Bronchial epithelial cell (primary cell): ENCODE measurements around the gene SORCS2. TPM values are rescaled to one million over a fixed set of nuclear protein-coding genes. Genes with fewer than 3 reads are reported as not detected.
A peak's percentile ranks its signal among the peaks of the same experiment; 100 is the strongest.

Source experiments
- DNase-seq: peaks from one replicate; pipeline ENCODE4 v3.0.0-alpha.2; 2010; ENCODE audit warnings: low read depth
- FAIRE-seq: peaks from 2 replicates; lab custom pipeline; 2011; peaks lifted over from hg19 to GRCh38; lab: Jason Lieb, UNC
- H3K27me3 ChIP-seq: 2 replicates; pipeline ENCODE4 v1.5.1; 2011; ENCODE audit warnings: low read length; ENCODE audit not compliant: control insufficient read depth, insufficient read depth
- H3K36me3 ChIP-seq: 2 replicates; pipeline ENCODE4 v1.5.1; 2011; ENCODE audit warnings: low read length; ENCODE audit not compliant: control insufficient read depth, insufficient read depth
- H3K4me3 ChIP-seq: 2 replicates; pipeline ENCODE4 v1.5.1; 2011; ENCODE audit warnings: mild to moderate bottlenecking, low read depth, low read length, control low read depth
- total RNA-seq: library from RNA; depleted of rRNA; stranded (reverse); fragments of >200 nt; gene quantifications from 2 replicates; pipeline ENCODE4 v1.2.1, GENCODE V29; 2014
- TF ChIP-seq, protein P1 (sequence below): IDR thresholded peaks from 2 replicates; pipeline ENCODE4 v1.5.1; 2011; ENCODE audit warnings: mild to moderate bottlenecking, moderate library complexity, low read length, control low read depth, inconsistent platforms; ENCODE audit not compliant: insufficient read depth, severe bottlenecking

Gene SORCS2
- total RNA-seq, 1 donor from 2014 or later, result under 0.01 TPM

GRCh38 chr4:7300711-7301095 lies 108.4 kb downstream of the SORCS2 start:
- Histone ChIP-seq H3K4me3 (no peak overlapping the region), H3K36me3 (no peaks in the 10 kb centered on the region), H3K27me3 (no peaks in the 10 kb centered on the region)
- FAIRE-seq (no peak), DNase-seq (no peak)
- TF ChIP-seq, protein P1, sequence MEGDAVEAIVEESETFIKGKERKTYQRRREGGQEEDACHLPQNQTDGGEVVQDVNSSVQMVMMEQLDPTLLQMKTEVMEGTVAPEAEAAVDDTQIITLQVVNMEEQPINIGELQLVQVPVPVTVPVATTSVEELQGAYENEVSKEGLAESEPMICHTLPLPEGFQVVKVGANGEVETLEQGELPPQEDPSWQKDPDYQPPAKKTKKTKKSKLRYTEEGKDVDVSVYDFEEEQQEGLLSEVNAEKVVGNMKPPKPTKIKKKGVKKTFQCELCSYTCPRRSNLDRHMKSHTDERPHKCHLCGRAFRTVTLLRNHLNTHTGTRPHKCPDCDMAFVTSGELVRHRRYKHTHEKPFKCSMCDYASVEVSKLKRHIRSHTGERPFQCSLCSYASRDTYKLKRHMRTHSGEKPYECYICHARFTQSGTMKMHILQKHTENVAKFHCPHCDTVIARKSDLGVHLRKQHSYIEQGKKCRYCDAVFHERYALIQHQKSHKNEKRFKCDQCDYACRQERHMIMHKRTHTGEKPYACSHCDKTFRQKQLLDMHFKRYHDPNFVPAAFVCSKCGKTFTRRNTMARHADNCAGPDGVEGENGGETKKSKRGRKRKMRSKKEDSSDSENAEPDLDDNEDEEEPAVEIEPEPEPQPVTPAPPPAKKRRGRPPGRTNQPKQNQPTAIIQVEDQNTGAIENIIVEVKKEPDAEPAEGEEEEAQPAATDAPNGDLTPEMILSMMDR, result no peak

DNA sequence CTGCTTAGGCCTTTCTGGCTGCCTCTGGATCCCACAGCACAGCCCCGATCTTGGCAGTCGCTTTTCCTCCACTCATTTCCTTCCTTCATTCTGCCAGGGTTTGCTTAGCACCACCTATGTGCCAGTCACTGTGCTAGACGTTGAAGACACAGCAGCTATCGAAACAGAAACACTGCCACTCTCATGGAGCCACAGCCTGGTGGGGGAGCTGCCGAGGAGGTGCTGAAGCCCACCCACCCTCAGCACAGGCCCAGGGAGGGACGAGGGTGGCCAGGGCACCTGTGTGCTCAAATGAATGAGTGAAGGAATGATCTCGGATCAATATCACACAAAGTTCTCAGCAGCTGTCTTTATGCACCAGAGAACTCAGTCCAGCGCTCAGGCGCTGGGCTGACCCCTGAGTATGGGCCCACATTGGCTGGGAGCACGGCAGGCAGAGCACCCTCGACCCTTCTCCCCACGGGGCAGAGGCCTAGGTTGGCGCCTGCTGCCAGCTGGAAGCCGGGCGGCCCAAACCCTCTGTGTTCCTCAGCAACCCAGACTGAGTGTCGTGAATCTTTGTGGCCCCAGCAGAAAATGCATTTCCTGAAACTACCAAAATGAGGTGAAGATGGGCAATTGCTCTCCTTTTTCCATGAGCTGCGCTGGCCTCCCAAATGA lies 108.9 kb downstream of the SORCS2 start:
- TF ChIP-seq, protein P1, result no peak
- FAIRE-seq, result no peak
- no peak overlapping the region for H3K4me3 ChIP-seq
- H3K27me3 ChIP-seq, result no peaks in the 10 kb centered on the region
- DNase-seq, result no peak
- H3K36me3 ChIP-seq, result no peaks in the 10 kb centered on the region

DNA sequence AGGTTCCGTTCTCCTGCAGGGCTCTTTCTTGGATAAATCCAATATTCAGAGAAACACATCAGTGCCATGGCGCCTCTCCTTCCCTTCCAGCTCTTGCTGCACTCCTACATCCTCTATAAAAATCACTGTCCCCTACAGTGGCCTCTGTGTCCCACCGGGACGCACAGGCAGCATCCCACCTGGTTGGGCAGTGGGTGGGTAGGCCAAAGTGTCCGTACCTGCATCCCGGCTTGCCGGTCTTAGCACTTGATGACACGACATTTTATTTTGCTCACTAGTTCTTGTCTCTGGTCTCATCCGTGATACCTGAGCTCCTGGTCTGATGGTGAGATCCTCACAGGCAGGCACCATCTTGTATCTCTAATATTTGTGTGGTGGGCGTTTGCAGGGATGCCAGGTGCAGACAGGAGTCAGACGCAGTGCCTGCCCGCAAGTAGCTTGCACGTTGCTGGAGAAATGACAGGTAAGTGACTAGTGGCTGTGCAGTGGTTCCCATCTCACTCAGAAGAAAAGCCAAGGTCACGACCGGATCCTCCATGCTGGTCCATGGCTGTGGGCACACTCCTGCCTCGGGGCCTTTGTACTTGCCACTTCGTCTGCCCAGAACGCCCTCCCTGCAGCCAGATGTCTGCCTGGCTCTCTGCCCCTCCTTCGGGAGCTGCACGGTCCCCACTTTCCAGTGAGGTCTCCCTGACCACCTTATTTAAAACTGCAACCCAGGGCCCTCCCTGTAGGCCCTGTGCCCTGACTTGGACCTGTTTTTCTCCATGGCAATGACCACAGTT lies 109.7 kb downstream of the SORCS2 start:
- FAIRE-seq (peak; percentile 36), DNase-seq (no peak)
- Histone ChIP-seq H3K36me3 (no peaks in the 10 kb centered on the region), H3K4me3 (no peak overlapping the region), H3K27me3 (no peaks in the 10 kb centered on the region)
- TF ChIP-seq, protein P1, result no peak

DNA sequence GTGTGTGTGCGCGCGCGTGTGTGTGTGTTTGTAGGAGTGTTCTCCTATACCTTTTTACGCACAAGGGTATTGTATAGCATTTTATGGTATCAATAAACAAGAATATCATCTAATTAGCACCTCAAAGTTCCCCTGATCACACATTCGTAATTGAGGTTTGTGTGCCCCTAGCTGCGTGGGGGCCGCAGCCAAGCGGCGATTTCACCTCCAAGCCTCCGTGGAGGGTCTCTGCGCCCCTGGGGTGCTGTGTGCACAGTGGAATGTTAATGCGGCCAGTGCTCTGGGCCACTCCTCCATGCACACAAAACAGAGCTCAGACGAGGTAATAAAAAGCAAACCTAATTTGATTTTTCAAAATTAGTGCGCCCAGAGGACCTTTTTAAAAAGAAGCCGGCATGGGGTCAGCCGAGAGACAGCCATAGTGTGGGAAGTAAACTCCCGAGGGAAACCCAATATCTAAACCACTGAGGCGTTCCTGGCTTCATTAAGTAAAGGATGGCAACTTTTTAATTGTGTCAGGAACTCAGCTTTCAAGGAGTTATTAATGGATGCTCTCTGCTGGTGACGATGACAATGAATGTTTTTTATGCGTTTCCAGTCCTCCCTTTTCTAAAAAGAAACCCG lies 110.6 kb downstream of the SORCS2 start:
- TF ChIP-seq, protein P1, result no peak
- FAIRE-seq, result no peak
- Histone ChIP-seq H3K4me3 (no peak overlapping the region), H3K27me3 (no peaks in the 10 kb centered on the region), H3K36me3 (no peaks in the 10 kb centered on the region)
- DNase-seq, result no peak

- H3K36me3 ChIP-seq, result no peaks in the 10 kb centered on the region
- TF ChIP-seq, protein P1, result no peak
- DNase-seq (no peak), FAIRE-seq (no peak)
- no peak overlapping the region for H3K4me3 ChIP-seq
- H3K27me3 ChIP-seq, result no peaks in the 10 kb centered on the region
Observed at GRCh38 chr4:7303561-7303960, 111.2 kb downstream of the SORCS2 start.
